DMS153 treated with DMSO at 0.1 percent for 48 hours (cell line): ENCODE results near the gene EXOC1L.
"Not testable (repeated sequence)": the region's sequence is repeated elsewhere in the genome, so short reads cannot be mapped to it uniquely, and the experiment has no call there.

Experiments
- DNase-seq: peaks from one replicate; lab custom pipeline; 2025; ENCODE audit not compliant: unreplicated experiment; lab: John Stamatoyannopoulos, UW

EXOC1L gene

DNA sequence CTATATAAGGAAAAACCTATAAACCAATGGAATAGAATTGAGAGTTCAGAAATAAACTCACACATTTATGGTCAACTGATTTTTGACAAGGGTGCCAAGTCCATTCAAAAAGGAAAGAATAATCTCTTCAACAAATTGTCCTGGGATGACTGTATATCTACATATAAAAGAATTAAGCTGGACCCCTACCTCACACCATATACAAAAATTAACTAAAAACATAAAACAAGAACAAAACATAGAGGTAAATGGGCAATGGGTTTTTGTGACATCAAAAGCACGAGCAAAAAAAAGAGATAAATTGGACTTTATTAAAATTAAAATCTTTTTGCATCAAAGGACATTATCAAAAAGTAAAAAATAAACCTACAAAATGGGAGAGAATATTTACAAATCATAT is 18.3 kb downstream of the EXOC1L start:
- no peak for DNase-seq

DNA sequence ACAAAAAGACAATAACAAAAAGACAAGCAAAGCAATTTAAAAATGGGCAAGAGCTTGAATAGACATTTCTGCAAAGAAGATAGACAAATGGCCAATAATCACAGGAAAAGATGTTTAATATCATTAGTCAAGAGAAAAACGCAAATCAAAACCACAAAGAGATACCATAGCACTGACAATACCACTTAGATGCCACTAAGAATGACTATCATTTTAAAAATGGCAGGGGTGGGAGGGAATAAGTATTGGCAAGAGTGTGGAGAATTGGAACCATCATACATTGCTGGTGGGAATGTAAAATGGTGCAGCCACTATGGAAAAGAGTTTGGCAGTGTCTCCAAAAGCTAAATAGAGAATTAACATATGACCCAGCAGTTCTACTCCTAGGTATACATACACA is 18.8 kb downstream of the EXOC1L start:
- no peak for DNase-seq

DNA sequence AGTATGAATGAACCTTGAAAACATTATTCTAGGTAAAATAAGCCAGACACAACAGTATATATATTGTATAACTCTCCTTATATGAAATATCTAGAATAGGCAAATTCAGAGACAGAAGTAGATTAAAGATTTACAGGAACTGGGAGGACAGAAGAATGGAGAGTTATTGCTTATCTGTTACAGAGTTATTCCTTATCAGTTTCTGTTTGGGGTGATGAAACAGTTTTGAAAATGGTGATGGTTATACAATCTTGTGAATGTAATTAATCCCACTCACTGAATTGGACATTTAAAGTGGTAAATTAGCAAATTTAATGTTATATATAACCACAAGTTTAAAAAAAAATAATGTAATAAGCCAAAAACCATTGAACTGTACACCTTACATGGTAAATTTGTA is 19.4 kb downstream of the EXOC1L start:
- DNase-seq = no peak

DNA sequence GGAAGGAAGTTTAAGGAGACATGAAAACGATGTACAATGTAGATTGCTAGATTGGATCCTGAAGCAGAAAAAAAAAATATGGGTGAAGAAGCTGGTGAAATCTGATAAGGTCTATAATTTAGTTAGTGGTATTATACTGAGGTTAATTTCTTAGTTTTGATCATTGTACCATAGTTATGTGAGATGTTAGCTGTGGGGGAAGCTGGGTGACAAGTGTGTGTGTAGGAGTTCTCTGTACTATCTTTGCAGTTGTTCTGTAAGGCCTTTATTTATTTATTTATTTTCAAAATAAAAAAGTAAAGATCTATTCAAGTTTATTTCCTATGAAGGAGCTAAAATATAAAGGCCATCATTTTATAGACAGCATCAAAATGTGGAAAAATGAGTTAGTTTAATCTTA is 21.4 kb downstream of the EXOC1L start:
- DNase-seq = no peak

DNA sequence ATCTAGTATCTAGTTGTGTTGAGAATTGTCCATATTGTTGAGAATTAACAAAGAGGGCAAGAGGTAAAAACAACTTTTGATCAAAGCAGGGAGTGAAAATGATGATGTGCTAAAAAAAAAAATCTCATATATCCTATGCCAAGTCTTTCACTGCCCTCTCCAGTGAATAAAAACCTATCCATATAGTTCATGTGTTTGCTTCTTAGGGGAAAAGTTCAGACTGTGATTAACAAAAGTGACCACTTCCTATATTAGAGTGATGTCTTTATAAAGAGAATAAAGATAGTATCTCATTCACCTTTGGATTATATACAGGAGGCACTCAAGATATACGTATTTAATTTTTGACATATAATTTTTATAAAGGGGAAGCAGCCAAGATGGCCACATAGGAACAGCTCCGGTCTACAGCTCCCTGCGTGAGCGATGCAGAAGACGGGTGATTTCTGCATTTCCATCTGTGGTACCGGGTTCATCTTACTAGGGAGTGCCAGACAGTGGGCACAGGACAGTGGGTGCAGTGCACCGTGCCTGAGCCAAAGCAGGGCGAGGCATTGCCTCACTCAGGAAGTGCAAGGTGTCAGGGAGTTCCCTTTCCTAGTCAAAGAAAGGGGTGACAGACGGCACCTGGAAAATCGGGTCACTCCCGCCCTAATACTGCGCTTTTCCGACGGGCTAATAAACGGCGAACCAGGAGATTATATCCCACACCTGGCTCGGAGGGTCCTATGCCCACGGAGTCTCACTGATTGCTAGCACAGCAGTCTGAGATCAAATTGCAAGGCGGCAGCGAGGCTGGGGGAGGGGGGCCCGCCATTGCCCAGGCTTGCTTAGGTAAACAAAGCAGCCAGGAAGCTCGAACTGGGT is 22.0 kb downstream of the EXOC1L start:
- peak; percentile 15 for DNase-seq

DNA sequence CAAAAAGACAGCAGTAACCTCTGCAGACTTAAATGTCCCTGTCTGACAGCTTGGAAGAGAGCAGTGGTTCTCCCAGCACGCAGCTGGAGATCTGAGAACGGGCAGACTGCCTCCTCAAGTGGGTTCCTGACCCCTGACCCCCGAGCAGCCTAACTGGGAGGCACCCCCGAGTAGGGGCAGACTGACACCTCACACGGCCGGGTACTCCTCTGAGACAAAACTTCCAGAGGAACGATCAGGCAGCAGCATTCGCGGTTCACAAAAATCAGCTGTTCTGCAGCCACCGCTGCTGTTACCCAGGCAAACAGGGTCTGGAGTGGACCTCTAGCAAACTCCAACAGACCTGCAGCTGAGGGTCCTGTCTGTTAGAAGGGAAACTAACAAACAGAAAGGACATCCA is 22.7 kb downstream of the EXOC1L start:
- DNase-seq = not testable (repeated sequence)

DNA sequence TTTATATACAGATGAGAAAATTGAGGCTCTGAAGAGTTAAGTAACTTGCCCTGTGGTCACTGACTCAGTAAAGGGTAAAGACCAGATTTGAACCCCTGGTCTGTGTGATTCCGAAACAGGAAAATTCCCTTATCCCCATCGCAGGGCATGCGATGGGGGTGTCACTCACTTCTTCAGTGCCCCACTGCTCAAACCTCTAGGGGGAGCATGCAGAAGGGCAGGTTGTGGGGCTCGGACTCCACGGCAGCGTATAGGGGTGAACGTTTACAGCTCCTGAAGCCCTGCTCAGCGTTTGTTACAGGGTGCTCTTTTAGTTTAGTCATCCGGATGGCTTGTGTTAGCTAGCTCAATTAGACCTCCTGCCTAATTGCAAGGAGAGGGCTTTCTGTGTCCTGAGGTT is 30.1 kb downstream of the EXOC1L start:
- DNase-seq = no peak

DNA sequence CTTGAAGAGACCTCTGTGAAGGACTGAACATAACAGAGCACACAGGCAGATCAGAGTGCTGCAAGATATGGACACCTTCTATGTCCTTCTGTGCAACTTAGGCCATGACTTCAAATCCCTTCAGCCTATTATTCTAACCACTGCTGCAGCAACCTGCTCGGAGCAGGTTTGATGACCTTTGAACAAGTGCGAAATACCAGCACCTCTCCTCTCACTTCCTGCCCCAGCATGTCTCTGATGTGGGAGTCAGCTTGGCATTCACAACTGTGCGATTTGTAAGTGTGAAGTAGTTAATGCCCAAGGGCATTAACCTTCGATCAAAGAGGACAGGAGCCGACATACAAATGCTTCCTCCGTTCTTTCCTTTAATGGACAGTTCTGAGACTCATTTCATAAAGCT is 32.3 kb downstream of the EXOC1L start:
- DNase-seq = no peak

DNA sequence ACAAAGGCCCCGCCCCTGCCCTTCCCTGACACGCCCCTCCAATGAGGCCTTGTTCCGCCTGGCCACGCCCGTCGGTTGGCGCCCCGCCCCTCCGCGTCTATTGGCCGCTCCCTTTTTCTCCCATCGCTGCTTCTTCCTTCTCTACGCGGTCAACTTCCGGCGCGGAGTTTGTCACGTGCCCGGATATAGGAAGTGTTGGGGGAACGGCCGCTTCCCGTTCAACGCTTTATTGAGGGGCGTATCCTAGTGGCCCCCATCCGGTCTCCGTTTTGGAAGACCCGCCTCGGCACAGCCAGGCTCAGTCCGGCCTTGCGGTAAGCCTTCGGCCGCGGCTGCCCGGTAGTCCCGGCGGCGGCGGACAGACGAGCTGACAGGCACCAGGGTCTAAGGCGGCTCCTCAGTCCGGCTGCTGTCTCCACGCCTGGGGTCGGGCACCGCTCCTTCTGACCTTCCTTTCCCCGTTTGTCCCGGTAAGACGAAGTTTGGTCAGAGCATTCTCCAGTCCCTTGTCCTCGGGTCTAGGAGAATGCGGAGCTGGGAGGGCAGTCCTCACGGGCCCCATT is 34.0 kb downstream of the EXOC1L start, which contains the start of gene EXOC1:
EXOC1 (plus strand) TSS at position 165 of the 563 bp plus-strand sequence. CDS start 4,676 bp downstream, outside the sequence.
- peak; percentile 80 for DNase-seq

DNA sequence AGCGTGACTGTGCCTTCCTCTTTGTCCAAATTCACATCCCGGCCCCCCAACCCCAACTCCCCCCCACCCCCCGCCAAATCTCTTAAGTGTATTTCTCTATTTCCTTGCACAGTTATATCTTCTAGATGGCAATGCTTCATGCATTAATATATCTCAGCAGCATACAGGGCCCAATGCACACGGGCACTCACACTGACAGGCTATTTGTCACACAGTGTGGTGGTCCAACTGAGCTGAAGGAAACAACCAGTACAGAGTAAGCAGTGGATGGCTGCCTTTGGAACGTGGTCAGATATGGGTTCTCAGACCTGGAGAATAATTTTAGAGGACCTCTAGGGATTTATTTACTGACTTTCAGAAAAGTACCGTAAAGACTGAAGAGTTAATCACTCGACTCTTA is 34.5 kb downstream of the EXOC1L start:
- no peak for DNase-seq

DNA sequence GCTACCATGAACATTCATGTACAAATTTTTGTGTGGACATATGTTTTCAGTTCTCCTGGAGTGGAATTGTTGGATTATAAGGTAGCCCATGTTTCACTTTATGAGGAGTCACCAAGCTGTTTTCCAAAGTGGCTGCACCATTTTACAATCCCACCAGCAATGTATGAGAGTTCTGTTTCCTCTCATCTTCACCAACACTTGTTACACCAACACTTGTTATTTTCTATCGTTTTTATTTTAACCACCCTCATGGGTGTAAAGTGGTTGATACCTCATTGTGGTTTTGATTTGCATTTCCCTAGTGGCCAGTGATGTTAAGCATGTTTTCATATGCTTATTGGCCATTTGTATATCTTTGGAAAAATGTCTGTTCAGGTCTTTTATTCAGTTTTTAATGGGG is 38.0 kb downstream of the EXOC1L start:
- no peak for DNase-seq

DNA sequence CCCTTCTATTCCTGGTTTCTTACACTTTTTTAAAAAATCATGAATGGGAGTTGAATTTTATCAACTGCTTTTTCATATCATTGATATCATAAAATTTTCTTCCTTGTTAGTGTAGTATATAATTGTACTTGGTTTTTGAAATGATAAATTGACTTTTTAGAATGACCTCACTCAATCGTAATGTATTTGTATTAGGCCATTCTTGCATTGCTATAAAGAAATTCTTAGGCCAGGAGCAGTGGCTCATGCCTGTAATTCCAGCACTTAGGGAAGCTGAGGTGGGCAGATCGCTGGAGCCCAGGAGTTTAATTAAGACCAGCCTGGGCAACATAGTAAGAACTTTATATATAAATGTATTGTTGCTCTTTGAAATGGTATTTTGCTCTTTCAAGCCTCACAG is 40.1 kb downstream of the EXOC1L start:
- no peak for DNase-seq

DNA sequence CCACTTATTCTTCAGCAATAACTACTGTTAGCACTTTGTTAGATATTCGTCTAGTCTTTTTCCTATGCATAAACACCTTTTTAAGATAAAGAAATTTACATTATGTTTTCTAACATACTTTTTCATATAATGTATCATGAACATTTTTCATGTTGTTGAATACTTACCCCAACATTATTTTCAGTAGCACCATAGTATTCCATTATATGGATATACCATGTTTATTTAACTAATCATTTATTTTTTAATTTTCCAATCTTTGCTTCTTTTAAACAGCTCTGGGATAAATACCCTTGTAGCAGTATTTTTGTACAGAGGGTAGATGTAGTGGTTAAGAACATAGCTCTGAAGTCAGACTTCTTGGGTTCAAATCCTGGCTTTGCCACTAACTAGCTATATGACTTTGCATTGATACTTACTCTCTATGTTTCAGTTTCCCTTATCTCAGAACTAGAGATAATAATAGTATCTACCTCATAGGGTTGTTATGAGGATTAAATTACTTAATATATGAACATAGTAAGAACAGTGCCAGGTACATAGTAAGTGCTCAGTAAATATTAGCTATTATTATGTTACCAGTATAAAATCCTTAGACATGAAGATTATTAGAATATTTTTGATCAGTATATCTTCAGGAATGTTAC is 45.1 kb downstream of the EXOC1L start:
- DNase-seq = no peak

DNA sequence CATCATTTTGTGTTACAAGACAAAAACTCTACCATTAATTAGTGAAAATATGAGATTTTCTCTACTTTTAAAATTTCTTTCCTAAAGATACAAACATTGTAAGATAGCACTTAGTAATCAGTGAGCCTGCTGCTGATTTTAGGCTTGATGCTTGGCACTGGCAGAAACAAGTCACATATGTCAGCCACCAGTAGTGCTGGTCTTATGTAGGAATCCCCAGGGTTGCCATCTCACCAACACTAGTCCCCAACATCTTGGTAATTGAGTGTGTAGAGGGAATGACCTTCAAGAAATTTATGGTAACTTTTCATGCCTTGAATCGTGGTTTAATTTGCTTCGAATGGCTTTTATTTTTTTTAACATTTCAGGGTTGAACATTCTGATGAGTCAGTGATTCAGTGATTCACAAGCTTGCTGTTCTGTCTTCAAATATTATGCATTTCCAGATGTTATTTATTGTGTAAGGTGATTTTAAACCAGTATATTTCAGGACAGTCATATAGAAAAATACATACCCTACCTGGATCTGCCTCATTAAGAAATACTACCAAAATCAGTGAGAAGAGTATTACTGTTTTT is 45.7 kb downstream of the EXOC1L start:
- no peak for DNase-seq

DNA sequence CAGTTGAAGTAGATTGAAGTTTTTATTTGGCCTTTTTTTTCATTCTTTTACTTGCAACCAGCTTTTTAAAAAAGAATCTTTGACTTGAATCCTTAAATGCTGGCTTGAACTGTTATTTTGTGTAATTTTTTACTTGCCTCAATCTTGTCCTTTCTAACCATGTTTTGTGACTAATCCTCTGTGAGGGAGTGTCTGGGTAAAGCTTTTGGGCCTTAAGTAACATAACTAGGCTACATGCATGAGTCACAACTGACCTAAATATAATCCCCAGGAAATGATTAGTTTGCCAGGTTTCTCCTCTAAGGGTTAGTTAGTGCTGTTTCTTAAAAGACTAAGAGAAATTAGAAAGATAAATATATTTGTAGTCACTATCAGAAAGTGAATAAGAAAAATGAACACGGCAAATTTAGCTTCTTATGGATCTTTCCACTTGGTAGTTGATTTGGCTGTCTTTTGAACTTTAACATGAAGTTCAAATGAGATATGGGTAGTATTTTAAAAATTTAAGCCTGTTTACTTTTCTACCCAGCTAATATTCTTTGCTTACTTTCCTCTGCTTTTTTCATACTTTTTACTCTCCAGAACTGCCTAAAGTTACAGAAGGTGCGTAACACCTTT is 46.8 kb downstream of the EXOC1L start:
- no peak for DNase-seq

DNA sequence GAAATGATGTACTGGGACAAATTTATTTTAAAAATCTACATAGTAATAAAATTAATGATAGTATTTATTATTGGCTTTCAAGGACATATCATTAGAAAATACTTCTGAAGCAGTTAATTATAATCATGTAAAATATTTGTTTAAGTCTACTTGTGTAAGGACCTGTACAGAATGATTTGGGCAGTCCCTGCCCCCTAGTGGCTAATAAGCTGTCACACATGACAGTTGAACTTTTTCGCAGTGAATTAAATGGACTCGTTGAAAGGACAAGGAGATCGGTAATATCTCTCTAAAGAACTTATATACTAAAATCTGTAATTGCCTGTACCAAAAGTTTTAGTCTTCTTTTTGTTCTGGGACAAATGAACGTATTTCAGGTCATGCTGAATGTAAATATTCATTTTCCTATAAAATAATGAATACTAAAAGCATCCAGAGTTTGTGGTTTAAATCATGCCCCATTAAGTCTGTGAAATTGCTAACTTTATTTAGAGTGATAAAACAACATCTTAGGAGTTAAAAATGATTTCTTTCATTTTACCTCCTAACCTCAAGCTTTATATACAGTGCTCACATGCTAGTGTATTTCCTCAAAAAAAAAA is 47.5 kb downstream of the EXOC1L start:
- DNase-seq = peak; percentile 79

DNA sequence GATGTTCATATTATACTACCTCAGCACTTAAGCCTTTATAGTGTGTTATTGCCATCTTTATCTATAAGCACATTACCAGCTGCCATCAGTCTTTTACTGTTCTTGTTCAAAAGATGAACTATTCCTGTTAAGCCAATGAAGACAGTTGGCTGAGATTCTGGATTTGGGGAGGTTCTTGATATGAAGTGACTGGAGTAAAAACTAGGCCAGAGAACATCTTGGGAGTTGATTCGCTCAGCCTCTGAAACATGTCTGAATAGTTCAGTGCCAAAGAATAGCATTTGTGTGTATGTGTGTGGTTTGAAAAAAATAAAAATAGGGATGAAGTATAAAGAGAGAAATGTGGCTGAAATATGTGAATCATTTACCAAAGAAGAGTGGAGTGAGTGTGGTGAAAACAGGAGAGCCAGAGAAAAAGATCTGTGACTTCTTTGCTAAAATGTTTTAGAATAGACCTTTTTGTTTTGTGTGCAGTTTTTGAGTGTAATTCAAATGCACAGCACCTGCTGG is 49.0 kb downstream of the EXOC1L start:
- DNase-seq = no peak

DNA sequence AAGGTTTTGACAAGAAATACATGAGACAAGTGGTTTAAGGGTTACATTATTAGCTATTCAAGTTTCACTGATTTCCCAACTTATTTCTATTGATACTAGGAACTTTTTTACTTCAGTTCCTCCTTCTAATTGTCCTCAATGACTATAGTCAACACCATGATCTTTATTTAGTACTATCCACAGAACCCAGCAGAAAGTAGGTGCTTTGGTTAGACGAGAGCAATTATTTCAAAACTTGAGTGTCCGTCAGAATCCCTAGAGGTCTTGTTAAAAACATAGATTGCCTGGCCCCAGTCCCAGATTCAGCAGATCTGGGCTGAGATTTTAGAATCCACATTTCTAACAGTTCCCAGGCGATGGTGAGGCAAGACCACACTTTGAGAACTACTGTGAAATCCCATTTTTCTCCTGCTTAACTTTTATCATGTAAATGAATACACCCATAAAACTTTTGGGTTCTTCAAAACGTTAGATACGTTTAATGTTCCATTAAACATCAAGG is 51.8 kb downstream of the EXOC1L start:
- no peak for DNase-seq

DNA sequence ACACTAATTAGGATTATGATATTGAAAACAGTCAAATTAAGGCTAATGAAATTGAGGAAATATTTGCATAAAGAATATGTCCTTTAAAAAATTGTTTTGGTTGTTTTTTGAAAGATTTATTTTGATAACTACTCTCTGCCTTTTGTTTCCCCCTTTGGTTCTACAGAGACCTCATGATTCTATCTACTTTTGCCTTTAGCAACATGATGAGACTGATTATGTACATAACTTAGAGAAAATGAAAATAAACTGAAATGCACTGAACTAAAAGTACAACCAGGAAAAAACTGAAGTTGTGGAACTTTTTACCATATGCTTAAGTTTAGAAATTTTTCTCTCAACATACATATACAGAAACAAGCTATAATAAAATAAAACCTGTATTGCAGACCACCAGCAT is 55.2 kb downstream of the EXOC1L start:
- DNase-seq = no peak

DNA sequence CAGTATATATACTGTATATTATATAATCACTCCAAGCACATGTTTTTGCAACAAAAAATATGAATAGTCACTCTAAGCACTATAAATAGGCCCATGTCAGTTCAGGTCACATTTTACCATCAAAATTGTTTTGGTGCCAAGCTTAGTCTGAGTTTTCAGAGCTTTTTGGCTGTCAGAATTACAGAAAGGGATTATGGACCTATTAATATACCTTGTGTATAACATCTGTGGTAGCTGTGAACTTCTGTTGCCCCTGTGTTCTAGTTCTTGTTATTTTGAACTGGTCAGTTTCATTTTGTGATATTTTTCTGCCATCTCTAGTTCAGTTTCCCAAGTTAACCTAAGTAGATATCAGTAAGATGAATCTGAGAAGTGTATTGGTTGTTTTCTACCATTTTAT is 56.8 kb downstream of the EXOC1L start:
- no peak for DNase-seq

DNA sequence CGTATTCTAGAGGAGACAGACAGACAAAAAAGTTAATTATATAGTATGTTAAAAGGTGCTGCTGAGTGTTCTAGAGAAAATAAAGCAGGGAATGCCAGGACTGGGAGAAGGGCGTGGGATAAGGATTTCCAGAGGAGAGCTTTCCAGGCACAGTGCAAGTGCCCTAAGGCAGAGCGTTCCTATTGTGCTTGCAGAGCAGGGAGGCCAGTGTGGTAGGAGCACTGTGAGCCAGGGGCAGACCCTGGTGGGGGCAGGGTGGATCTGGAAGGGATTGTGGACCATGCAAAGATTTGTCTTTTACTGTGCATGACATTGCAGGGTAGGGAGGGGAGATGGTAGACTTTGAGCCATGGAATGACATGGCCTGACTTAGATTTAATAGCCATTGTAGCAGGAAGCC is 59.6 kb downstream of the EXOC1L start:
- DNase-seq = no peak
